OCI-LY7 (cell line): ENCODE measurements around the gene MTF1.

Source experiments
- EZH2phosphoT487 ChIP-seq: fragments of 200-600 bp; sonication (generic); IDR thresholded peaks from 2 replicates; pipeline ENCODE4 v1.6.1; 2018; ENCODE audit warnings: low read depth, borderline replicate concordance, mild to moderate bottlenecking, mixed run types, antibody characterized with exemption, low read length, moderate library complexity, mixed read lengths
- TF ChIP-seq, protein P1 (sequence below): fragments of 200-600 bp; sonication (generic); conservative IDR thresholded peaks from 2 replicates; pipeline ENCODE4 v1.5.1; 2014; ENCODE audit warnings: mild to moderate bottlenecking, antibody characterized with exemption, low read length, moderate library complexity, mixed read lengths

GRCh38 chr1:37776946-37777516, 82.4 kb downstream of the MTF1 start:
- TF ChIP-seq, protein P1, sequence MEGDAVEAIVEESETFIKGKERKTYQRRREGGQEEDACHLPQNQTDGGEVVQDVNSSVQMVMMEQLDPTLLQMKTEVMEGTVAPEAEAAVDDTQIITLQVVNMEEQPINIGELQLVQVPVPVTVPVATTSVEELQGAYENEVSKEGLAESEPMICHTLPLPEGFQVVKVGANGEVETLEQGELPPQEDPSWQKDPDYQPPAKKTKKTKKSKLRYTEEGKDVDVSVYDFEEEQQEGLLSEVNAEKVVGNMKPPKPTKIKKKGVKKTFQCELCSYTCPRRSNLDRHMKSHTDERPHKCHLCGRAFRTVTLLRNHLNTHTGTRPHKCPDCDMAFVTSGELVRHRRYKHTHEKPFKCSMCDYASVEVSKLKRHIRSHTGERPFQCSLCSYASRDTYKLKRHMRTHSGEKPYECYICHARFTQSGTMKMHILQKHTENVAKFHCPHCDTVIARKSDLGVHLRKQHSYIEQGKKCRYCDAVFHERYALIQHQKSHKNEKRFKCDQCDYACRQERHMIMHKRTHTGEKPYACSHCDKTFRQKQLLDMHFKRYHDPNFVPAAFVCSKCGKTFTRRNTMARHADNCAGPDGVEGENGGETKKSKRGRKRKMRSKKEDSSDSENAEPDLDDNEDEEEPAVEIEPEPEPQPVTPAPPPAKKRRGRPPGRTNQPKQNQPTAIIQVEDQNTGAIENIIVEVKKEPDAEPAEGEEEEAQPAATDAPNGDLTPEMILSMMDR: no peak
- TF ChIP-seq EZH2phosphoT487: no peak
